Choroid plexus epithelial cell (primary cell): Measurements from ENCODE around the gene TTYH2.

Source experiments
- DNase-seq: peaks from one replicate; pipeline ENCODE4 v3.0.0-alpha.2; 2010; ENCODE audit warnings: low read depth
- H3K4me3 ChIP-seq: 2 replicates; pipeline ENCODE4 v1.5.1; 2011; ENCODE audit warnings: low read depth, mild to moderate bottlenecking, control low read depth, low read length, moderate library complexity
- CTCF ChIP-seq: conservative IDR thresholded peaks from 2 replicates; pipeline ENCODE4 v1.5.1; 2011; ENCODE audit warnings: low read depth, mild to moderate bottlenecking, control low read depth, inconsistent platforms, low read length, moderate library complexity

Gene TTYH2

DNA sequence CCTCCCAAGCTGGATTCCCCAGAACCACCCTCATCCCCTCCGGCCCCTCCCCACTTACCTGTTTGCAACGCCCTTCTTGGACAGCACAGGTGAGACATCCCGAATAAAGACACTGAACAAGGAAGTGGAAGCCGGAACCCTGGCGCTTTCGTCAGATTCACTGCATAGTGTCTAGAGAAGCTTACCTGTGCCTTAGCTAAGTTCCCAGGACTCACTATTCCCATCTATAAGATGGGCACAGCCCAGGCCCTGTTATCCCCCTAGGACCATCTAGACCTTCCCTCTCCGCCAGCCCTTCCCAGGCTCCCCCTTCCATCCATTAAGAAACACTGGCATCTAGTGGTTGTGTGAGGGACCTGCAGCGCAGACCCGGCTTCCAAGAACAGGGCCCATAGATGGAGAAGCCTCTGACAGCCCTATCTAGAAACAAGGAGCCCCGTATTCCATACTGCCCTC lies 36.8 kb upstream of the TTYH2 start:
- TF ChIP-seq CTCF, result peak; percentile 90
- peak; percentile 79 for DNase-seq
- H3K4me3 ChIP-seq, result no peak overlapping the region

DNA sequence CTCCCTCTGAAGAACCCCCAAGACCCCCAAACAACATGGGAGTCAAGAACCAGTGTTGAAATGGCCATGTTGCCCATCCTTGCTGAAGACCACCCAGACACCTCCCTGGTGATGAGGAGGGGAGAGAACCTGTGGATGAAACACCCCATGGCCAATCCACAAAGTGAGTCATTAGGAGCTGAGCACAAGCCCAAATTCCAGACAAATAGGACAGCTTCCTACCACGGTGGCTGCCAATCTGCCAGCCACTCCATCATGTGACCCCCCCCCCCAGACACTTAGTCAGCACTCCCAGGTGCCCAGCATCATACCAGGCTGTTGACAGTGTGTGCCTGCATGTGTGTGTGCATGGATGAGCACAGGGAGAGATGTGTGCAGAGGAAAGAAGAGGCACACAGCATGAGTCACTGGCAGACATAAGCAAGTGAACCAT lies 36.3 kb upstream of the TTYH2 start:
- H3K4me3 ChIP-seq, result no peak overlapping the region
- peak; percentile 8 for DNase-seq
- TF ChIP-seq CTCF, result no peak

DNA sequence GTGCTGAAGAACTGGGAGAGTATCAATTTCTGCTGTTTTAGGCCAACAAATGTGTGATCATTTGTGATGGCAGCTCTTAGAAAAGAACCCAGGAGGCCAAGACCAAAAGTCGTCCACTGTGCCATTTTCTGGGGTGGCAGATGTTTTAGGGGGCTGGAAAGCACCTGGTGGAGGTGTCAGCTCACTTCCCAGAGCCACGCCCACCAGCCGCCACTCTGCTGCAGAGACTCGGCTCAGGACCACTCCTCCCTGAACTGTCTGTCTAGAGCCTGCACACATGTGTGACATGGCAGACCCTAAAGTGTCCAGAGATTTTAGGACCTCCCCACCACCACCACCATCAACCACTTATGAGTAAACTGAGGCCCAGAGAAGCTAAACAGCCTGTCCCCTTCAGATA lies 33.8 kb upstream of the TTYH2 start:
- TF ChIP-seq CTCF, result no peak
- DNase-seq, result no peak
- H3K4me3 ChIP-seq, result no peak overlapping the region

DNA sequence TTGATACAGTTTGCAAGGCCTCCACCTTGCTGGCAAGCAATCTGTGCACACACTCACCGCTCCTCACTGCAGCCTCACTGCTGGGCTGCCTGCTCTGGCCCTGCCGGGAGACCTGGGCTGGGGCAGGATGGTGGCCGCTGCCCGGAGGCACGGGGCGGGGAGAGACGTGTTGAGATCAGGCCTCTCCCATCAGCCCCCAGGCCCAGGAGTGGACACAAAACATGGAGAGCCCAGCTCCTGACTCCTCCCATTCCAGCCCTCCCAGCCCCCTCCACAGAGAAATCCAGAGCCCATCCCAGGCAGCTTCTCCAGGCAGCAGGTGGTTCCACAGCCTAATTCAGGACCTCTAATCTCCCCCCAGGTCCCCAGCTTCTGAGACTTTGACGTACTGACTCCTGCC lies 33.0 kb upstream of the TTYH2 start:
- H3K4me3 ChIP-seq, result no peak overlapping the region
- no peak for TF ChIP-seq CTCF
- no peak for DNase-seq

DNA sequence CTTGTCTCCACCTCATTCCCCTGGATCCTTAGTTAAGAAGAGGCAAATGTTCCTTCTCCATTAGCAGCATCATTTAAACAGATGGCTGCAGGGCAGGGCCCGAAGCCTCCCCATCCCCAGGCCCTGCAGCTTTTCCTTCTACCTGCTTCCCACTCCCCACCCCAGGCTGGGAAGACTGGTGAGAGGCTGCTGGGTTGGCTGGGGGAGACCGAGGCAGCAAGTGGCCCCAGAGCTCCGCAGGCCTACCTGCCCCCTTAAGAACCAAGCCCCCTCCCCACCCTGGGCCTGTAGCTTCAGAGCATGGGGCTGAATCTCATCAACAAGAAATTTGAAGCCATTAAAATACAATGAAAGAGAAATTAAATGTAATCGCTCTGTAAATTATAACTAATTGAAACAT lies 32.0 kb upstream of the TTYH2 start:
- no peak for DNase-seq
- TF ChIP-seq CTCF, result no peak
- no peak overlapping the region for H3K4me3 ChIP-seq

DNA sequence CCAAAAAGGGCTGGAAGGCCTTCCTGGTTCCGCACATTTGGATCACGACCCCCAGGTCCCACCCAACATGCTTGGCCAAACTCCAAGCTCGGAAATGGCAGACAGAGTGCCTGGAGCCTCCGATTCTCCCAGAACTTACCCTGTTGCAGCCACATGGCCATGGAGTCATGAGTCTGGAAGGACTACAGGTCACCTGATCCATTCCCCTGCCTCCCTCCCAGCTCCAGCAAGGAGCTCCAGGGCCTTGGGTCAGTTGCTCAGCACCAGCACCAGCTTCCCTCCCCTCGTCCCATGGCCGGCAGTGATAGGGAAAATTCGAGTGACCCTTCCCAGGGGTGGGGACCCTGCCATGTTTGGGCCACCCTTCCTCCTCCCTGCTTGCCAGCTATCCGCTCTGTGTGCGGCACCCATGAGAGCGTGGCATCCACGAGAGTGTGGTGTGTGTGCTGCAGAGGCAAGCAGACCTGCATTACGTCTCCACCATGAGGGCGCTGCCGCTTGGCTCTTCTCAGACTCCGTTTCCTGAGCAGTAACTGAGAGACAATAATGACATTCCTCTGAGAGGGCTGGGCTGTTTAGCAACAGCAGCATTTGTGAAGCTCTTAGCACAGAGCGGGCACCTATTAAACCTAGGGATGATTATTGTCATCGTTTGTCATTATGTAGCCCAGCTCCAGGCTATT lies 31.2 kb upstream of the TTYH2 start:
- no peak for DNase-seq
- H3K4me3 ChIP-seq, result no peak overlapping the region
- TF ChIP-seq CTCF, result no peak

DNA sequence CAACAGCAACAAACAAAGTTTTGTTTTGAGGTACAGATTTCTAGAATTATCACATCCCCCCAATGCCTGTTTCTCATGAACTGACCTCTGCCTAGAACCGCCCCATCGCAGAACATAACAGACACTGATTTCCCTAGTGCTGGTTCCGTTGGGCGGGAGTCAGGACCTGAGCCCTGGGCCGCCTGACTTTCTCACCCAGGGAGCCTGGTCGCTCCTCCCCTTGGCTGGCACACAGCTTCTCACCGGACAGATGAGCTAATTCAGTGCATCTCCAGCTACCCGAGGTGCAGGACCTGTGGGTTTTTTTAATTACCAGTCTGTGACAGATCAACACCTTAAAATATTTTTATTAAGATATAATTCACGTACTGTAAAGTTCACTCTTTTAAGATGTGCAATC lies 30.0 kb upstream of the TTYH2 start:
- no peak for DNase-seq
- H3K4me3 ChIP-seq, result no peak overlapping the region
- TF ChIP-seq CTCF, result no peak
